B cell (primary cell): ENCODE data around the gene PLCD1. TPM values are rescaled to one million over a fixed set of nuclear protein-coding genes. Genes with fewer than 3 reads are reported as not detected.

Experiments used
- ATAC-seq: fragments of 200-7000 bp; cut with Tn5 transposase; one replicate; pipeline ENCODE4 v1.10.0; 2021; ENCODE audit warnings: low read depth, mild to moderate bottlenecking, moderate number of reproducible peaks, moderate library complexity
- CTCF ChIA-PET: fragments of 350-600 bp; sonication (Branson Sonifier 250); formaldehyde crosslinking; loops from one replicate; lab custom pipeline; 2021; ENCODE audit warnings: antibody characterized with exemption, inconsistent platforms; lab: Charles Lee
- POLR2A ChIA-PET: fragments of 350-600 bp; sonication (Branson Sonifier 250); formaldehyde crosslinking; loops from one replicate; lab custom pipeline; 2021; ENCODE audit warnings: antibody characterized with exemption; lab: Charles Lee
- DNase-seq: peaks from one replicate; pipeline ENCODE4 v3.0.0; 2013
- H2AFZ ChIP-seq: 2 replicates; pipeline ENCODE4 v1.6.1; 2012; ENCODE audit warnings: mild to moderate bottlenecking, low read depth, low read length; ENCODE audit not compliant: insufficient read depth, poor library complexity, severe bottlenecking
- H3K27ac ChIP-seq, 2 donors: 1 replicate in 1 of 2; 2 replicates in 1 of 2; pipeline ENCODE4 v1.5.1; 2012 to 2013; ENCODE audit warnings: low read length in 2 of 2, mild to moderate bottlenecking in 2 of 2, moderate library complexity in 1 of 2
- H3K27me3 ChIP-seq, 4 experiments: fragments of 200-600 bp in 1 of 4; sonication (generic) in 1 of 4; replicated peaks in 1 of 4; 1 replicate in 2 of 4; 2 replicates in 2 of 4; pipeline versions ENCODE4 v1.6.1 to v1.7.0; 2013 to 2016; ENCODE audit warnings: low read length in 3 of 4, mild to moderate bottlenecking in 2 of 4, mixed read lengths in 1 of 4, moderate library complexity in 1 of 4; ENCODE audit not compliant: insufficient read depth in 4 of 4, control insufficient read depth in 3 of 4; ENCODE audit errors: control extremely low read depth in 1 of 4
- H3K36me3 ChIP-seq, 2 experiments: replicated peaks in 1 of 2; 1 replicate in 1 of 2; 2 replicates in 1 of 2; pipeline versions ENCODE4 v1.6.1 to v1.7.1; 2013; ENCODE audit warnings: low read length in 1 of 2; ENCODE audit not compliant: insufficient read depth in 2 of 2, control insufficient read depth in 1 of 2; ENCODE audit errors: control extremely low read depth in 1 of 2, extremely low read depth in 1 of 2
- H3K4me1 ChIP-seq, 2 donors: fragments of 200-600 bp in 1 of 2; sonication (generic) in 1 of 2; 1 replicate in 1 of 2; 2 replicates in 1 of 2; pipeline versions ENCODE4 v1.5.1 to v1.6.1; 2013 to 2017; ENCODE audit warnings: low read length in 2 of 2; ENCODE audit not compliant: control insufficient read depth in 2 of 2, insufficient read depth in 2 of 2
- H3K4me2 ChIP-seq: replicated peaks from 2 replicates; pipeline ENCODE3; 2012; ENCODE audit warnings: mild to moderate bottlenecking, low read depth, low read length; ENCODE audit not compliant: poor library complexity, severe bottlenecking
- H3K4me3 ChIP-seq, 5 experiments: fragments of 200-600 bp in 1 of 5; sonication (generic) in 1 of 5; 1 replicate in 3 of 5; 2 replicates in 2 of 5; pipeline versions ENCODE4 v1.5.1 to v1.7.0; 2011 to 2016; ENCODE audit warnings: low read length in 4 of 5, mild to moderate bottlenecking in 4 of 5, low read depth in 2 of 5, control low read depth in 1 of 5, moderate library complexity in 1 of 5; ENCODE audit not compliant: insufficient read depth in 1 of 5; ENCODE audit errors: control extremely low read depth in 1 of 5, extremely low read depth in 1 of 5
- H3K79me2 ChIP-seq: fragments of 200-600 bp; sonication (generic); one replicate; pipeline ENCODE4 v1.6.0; 2016; ENCODE audit warnings: low read length; ENCODE audit not compliant: control insufficient read depth, insufficient read depth
- H3K9ac ChIP-seq: fragments of 200-600 bp; sonication (generic); 2 replicates; pipeline ENCODE4 v1.6.1; 2017; ENCODE audit warnings: mild to moderate bottlenecking, low read length, moderate library complexity
- H3K9me3 ChIP-seq, 3 donors: one replicate each; pipeline versions ENCODE4 v1.6.1 to v1.7.1; 2013; ENCODE audit warnings: low read length in 2 of 3; ENCODE audit not compliant: control insufficient read depth in 2 of 3, insufficient read depth in 1 of 3; ENCODE audit errors: control extremely low read depth in 1 of 3
- H4K20me1 ChIP-seq: 2 replicates; pipeline ENCODE4 v1.6.0; 2012; ENCODE audit warnings: mild to moderate bottlenecking, low read length; ENCODE audit not compliant: insufficient read depth, control insufficient read depth, poor library complexity, severe bottlenecking
- H3K27ac Mint-ChIP-seq: one replicate; pipeline ENCODE4 v1.8.0; 2021; ENCODE audit warnings: mixed read lengths
- H3K27me3 Mint-ChIP-seq: one replicate; pipeline ENCODE4 v1.8.0; 2021; ENCODE audit warnings: mixed read lengths
- H3K4me1 Mint-ChIP-seq: one replicate; pipeline ENCODE4 v1.8.0; 2021; ENCODE audit warnings: mixed read lengths
- H3K4me3 Mint-ChIP-seq: one replicate; pipeline ENCODE4 v1.8.0; 2021; ENCODE audit warnings: mixed read lengths
- H3K9me3 Mint-ChIP-seq: one replicate; pipeline ENCODE4 v1.8.0; 2022; ENCODE audit warnings: mixed read lengths; ENCODE audit not compliant: insufficient read depth
- EZH2 ChIP-seq: IDR thresholded peaks from 2 replicates; pipeline ENCODE4 v1.6.1; 2012; ENCODE audit warnings: borderline replicate concordance, low read depth, mild to moderate bottlenecking, moderate library complexity, low read length; ENCODE audit not compliant: insufficient read depth, poor library complexity, severe bottlenecking
- WGBS: methylation state at CpG from one replicate; pipeline ENCODE4 v1.1.5; 2013; ENCODE audit warnings: missing lambda C conversion rate; ENCODE audit not compliant: insufficient coverage; 5-methylcytosine and 5-hydroxymethylcytosine counted together
- intact Hi-C: fragments of 100-400 bp; cut with micrococcal nuclease; formaldehyde crosslinking; loops from one replicate; pipeline ENCODE4 v1.10.0; 2022
- polyA plus RNA-seq: library from polyadenylated mRNA; depleted of rRNA; stranded (reverse); fragments of >200 nt; gene quantifications from 2 replicates; pipeline ENCODE4 v1.2.3, GENCODE V29; 2012
- total RNA-seq, 2 donors: library from RNA; stranded (reverse); fragments of 120-200 nt in 1 of 2; gene quantifications; 1 replicate in 1 of 2; 2 replicates in 1 of 2; pipeline versions ENCODE4 v1.2.3 to v1.2.4, GENCODE V29; 2013 to 2022
- TF ChIP-seq, protein P1 (sequence below): fragments of 200-600 bp; IDR thresholded peaks from one replicate; pipeline ENCODE4 v1.8.0; 2022; ENCODE audit warnings: antibody characterized with exemption, mild to moderate bottlenecking

Gene PLCD1
- total and polyA plus RNA-seq, 2 donors (not counting 1 experiment from before 2014, with no cell fraction given): 5.8 to 10.1 TPM

DNA sequence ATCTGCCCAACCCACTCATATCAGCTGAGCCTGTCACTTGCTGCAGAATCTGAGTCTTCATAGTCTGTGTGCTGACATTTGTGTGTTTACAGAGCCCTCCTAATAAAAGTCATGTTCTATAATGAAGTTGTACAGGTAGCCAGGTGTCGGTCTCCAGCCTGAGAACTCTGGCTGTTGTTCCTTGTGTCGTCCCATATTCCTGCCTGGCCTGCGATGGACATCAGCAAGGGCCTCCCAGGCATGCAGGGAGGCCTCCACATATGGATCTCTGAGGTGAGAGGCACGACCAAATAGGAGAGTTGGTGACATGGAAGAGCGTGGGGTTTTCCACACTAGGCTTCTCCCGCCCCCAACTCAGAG lies 36.0 kb downstream of the PLCD1 start:
- ATAC-seq: no peak
- Histone ChIP-seq H3K27me3 (no peaks in the 10 kb centered on the region), H3K4me2 (peak overlapping the region; percentile 73), H3K4me1 (peaks cover 25 to 35% of the 10 kb centered on the region in 2 donors), H3K4me3 (peak overlapping the region in 4 of 5 experiments; percentile 64 to 87 (median 78)), H3K9me3 (peaks cover 0 to 9% (median 0%) of the 10 kb centered on the region in 3 donors), H3K9ac (peak overlapping the region; percentile 69), H3K36me3 (peaks cover 0 to 13% of the 10 kb centered on the region in 2 experiments), H3K79me2 (peaks cover 12% of the 10 kb centered on the region), H4K20me1 (no peaks in the 10 kb centered on the region), H3K27ac (peak overlapping the region; percentile 67 to 70), H2AFZ (peak overlapping the region; percentile 90)
- WGBS: 84% methylated on average over 3 of the region's 6 CpGs
- peak overlapping the region; percentile 99 for H3K4me3 Mint-ChIP-seq
- no peaks in the 10 kb centered on the region for H3K27me3 Mint-ChIP-seq
- H3K4me1 Mint-ChIP-seq: peaks cover 40% of the 10 kb centered on the region
- DNase-seq: no peak
- peak overlapping the region; percentile 96 for H3K27ac Mint-ChIP-seq
- TF ChIP-seq, protein P1, sequence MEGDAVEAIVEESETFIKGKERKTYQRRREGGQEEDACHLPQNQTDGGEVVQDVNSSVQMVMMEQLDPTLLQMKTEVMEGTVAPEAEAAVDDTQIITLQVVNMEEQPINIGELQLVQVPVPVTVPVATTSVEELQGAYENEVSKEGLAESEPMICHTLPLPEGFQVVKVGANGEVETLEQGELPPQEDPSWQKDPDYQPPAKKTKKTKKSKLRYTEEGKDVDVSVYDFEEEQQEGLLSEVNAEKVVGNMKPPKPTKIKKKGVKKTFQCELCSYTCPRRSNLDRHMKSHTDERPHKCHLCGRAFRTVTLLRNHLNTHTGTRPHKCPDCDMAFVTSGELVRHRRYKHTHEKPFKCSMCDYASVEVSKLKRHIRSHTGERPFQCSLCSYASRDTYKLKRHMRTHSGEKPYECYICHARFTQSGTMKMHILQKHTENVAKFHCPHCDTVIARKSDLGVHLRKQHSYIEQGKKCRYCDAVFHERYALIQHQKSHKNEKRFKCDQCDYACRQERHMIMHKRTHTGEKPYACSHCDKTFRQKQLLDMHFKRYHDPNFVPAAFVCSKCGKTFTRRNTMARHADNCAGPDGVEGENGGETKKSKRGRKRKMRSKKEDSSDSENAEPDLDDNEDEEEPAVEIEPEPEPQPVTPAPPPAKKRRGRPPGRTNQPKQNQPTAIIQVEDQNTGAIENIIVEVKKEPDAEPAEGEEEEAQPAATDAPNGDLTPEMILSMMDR: no peak
- TF ChIP-seq EZH2: no peak
- intact Hi-C loops: loop anchor here (2.0 kb wide), 1 partner anchor 503 kb away; the partner anchor contains the start of gene EXOG
- ChIA-PET CTCF (interaction anchor here (0.9 kb wide), 1 partner anchor 8 kb away, joined by 4 read pairs; no protein-coding TSS in a partner anchor), POLR2A (no interaction called here)
- H3K9me3 Mint-ChIP-seq: no peaks in the 10 kb centered on the region

DNA sequence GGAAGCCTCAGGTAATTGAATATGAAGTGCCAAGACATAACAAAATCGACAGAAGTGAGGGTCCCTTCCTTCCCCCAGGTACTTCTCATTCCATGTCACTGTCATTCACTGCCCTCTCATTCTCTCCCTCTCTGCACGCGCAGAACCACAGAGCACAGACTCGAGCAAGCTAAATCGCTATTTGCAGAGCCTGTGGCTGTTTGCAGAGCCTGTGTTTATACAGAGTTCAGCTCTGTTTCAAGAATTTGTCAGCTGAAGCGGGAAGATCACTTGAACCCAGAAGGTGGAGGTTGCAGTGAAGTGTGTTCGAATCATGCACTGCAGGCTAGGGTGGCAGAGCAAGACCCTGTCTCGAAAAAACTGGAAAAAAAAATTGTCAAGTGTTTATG lies 36.4 kb downstream of the PLCD1 start:
- intact Hi-C loops: loop anchor here (2.0 kb wide), 1 partner anchor 504 kb away; the partner anchor contains the start of gene EXOG
- H3K27me3 ChIP-seq: no peaks in the 10 kb centered on the region
- H4K20me1 ChIP-seq: no peaks in the 10 kb centered on the region
- H3K4me2 ChIP-seq: no peak overlapping the region
- no peak overlapping the region for H3K27ac ChIP-seq
- no peak overlapping the region for H3K4me3 ChIP-seq
- peaks cover 21 to 31% of the 10 kb centered on the region in 2 donors for H3K4me1 ChIP-seq
- no peak overlapping the region for H3K9ac ChIP-seq
- ChIA-PET CTCF (interaction anchor here (0.9 kb wide), 1 partner anchor 8 kb away, joined by 4 read pairs; no protein-coding TSS in a partner anchor), POLR2A (no interaction called here)
- Mint-ChIP-seq H3K4me3 (peak overlapping the region; percentile 99), H3K4me1 (peaks cover 36% of the 10 kb centered on the region), H3K27ac (peak overlapping the region; percentile 32), H3K9me3 (no peaks in the 10 kb centered on the region), H3K27me3 (no peaks in the 10 kb centered on the region)
- no peak for ATAC-seq
- peak overlapping the region; percentile 90 for H2AFZ ChIP-seq
- H3K79me2 ChIP-seq: peaks cover 12% of the 10 kb centered on the region
- peaks cover 0 to 5% (median 0%) of the 10 kb centered on the region in 3 donors for H3K9me3 ChIP-seq
- WGBS: 94% methylated on average over 6 of the region's 8 CpGs
- TF ChIP-seq, protein P1: no peak
- no peak for TF ChIP-seq EZH2
- DNase-seq: peak; percentile 14
- H3K36me3 ChIP-seq: peaks cover 0 to 10% of the 10 kb centered on the region in 2 experiments
